Measurements from ENCODE around the gene RASSF6. TPM values are rescaled to one million over a fixed set of nuclear protein-coding genes. Genes with fewer than 3 reads are reported as not detected.

Gene RASSF6
- total RNA-seq, 2 donors from 2014 or later, result 1.2 to 3.9 TPM

DNA sequence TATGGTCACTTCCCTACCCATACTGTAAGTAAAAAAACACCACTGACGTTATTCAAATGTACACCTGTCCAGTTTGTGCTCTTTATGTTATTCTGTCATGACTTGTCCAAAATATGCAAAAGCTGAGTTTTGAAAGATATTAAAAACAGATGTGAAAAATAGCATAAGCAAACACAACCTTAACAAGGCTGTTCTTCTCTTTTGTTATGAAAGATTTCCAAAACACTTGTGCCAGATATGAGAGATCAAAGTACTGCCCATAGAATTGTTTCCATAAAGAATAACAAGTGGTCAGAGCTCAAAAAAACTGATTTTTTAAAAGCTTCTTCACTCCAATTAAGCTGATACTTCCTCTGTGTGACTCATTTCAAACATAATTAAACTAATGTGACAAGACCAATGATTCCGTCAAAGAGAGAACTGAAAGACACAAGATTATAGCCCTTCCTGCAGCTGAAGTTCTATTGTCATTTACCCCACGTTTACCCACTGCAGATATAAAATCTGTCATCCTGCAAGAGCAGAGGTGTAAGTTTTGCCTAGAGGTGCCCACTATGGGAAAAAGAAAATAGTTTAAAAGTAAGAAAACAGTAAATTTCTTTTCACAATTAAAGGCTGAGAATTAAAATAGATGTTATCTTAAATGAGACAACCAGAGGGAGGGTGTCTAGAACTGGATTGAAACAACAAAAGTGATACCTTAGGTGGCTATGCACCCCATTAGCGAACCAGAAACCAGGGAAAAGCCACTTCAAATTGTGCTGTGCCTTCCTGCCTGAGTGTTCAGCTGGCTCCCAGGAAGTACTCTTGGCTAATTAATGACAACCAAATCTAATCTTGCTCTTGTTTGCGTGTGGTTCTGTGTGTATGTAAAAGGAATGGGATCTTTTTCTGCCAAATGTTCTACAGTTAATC, 30.1 kb downstream of the RASSF6 start:
- H3K4me1 ChIP-seq (ENCODE audit: control insufficient read depth, insufficient read depth, low read length), result peaks cover 19% of the 10 kb centered on the region
- Mint-ChIP-seq H3K27ac (peak overlapping the region; percentile 12), H3K4me1 (peaks cover 29% of the 10 kb centered on the region), H3K27me3 (ENCODE audit: insufficient read depth) (no peaks in the 10 kb centered on the region), H3K4me3 (no peak overlapping the region), H3K9me3 (no peaks in the 10 kb centered on the region), H3K36me3 (ENCODE audit: low read depth) (no peaks in the 10 kb centered on the region)
- peak overlapping the region; percentile 67 for H3K4me3 ChIP-seq (ENCODE audit: low read length)
- no peaks in the 10 kb centered on the region for H3K36me3 ChIP-seq (ENCODE audit: control insufficient read depth, insufficient read depth, low read length)
- DNase-seq, result no peak
- H3K27me3 ChIP-seq (ENCODE audit: control insufficient read depth, insufficient read depth, low read length, poor library complexity, severe bottlenecking), result no peaks in the 10 kb centered on the region
- WGBS, 2 experiments (ENCODE audit: insufficient coverage in 1 of 2, insufficient read length in 1 of 2), result 79 to 88% methylated on average over 1 to 5 of the region's 5 CpGs
- H3K9ac ChIP-seq (ENCODE audit: extremely low read depth, low read length, poor library complexity, severe bottlenecking), result no peak overlapping the region
- H3K9me3 ChIP-seq (ENCODE audit: control insufficient read depth, low read length), result no peaks in the 10 kb centered on the region
- TF ChIP-seq, protein P1, sequence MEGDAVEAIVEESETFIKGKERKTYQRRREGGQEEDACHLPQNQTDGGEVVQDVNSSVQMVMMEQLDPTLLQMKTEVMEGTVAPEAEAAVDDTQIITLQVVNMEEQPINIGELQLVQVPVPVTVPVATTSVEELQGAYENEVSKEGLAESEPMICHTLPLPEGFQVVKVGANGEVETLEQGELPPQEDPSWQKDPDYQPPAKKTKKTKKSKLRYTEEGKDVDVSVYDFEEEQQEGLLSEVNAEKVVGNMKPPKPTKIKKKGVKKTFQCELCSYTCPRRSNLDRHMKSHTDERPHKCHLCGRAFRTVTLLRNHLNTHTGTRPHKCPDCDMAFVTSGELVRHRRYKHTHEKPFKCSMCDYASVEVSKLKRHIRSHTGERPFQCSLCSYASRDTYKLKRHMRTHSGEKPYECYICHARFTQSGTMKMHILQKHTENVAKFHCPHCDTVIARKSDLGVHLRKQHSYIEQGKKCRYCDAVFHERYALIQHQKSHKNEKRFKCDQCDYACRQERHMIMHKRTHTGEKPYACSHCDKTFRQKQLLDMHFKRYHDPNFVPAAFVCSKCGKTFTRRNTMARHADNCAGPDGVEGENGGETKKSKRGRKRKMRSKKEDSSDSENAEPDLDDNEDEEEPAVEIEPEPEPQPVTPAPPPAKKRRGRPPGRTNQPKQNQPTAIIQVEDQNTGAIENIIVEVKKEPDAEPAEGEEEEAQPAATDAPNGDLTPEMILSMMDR (conservative IDR thresholded peaks at IDR 0.05), result no peak
- no peak overlapping the region for H3K27ac ChIP-seq (ENCODE audit: low read depth, low read length)

DNA sequence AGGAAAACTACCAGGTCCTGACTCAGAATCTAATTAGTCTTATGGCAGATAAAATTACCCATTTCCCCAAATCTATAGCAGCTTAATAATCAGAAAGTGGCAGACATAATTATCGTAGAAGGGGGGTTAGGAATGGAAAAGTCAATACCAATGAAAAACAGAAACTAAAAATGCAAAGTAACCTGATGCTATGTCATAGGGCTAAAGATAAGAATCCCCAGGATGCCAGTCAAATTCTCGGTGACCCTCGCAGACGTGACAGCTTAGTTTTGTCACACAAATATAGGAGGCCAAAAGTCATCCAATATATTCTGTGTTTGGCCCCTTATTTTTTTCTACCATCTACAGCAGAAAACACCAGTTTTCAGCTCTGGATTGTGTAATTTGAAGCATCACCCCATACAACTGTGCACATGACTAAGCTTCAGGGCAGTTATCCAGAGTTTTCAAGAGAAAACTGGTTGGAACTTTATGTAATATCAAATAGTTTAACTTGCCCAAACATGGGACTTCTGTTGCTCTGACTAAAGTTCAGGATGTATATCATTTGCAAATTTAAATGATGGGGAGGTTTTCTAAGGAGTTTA, 30.9 kb downstream of the RASSF6 start:
- Histone ChIP-seq H3K9me3 (ENCODE audit: control insufficient read depth, low read length) (no peaks in the 10 kb centered on the region), H3K36me3 (ENCODE audit: control insufficient read depth, insufficient read depth, low read length) (no peaks in the 10 kb centered on the region), H3K4me3 (ENCODE audit: low read length) (peak overlapping the region; percentile 67), H3K9ac (ENCODE audit: extremely low read depth, low read length, poor library complexity, severe bottlenecking) (no peak overlapping the region), H3K4me1 (ENCODE audit: control insufficient read depth, insufficient read depth, low read length) (peaks cover 19% of the 10 kb centered on the region), H3K27me3 (ENCODE audit: control insufficient read depth, insufficient read depth, low read length, poor library complexity, severe bottlenecking) (no peaks in the 10 kb centered on the region), H3K27ac (ENCODE audit: low read depth, low read length) (no peak overlapping the region)
- TF ChIP-seq, protein P1 (conservative IDR thresholded peaks at IDR 0.05), result no peak
- no peaks in the 10 kb centered on the region for H3K27me3 Mint-ChIP-seq (ENCODE audit: insufficient read depth)
- peaks cover 32% of the 10 kb centered on the region for H3K4me1 Mint-ChIP-seq
- H3K9me3 Mint-ChIP-seq, result no peaks in the 10 kb centered on the region
- no peaks in the 10 kb centered on the region for H3K36me3 Mint-ChIP-seq (ENCODE audit: low read depth)
- no peak overlapping the region for H3K27ac Mint-ChIP-seq
- WGBS, 2 experiments (ENCODE audit: insufficient coverage in 1 of 2, insufficient read length in 1 of 2), result 60 to 62% methylated on average over 3 to 4 of the region's 4 CpGs
- H3K4me3 Mint-ChIP-seq, result no peak overlapping the region
- DNase-seq, result no peak

DNA sequence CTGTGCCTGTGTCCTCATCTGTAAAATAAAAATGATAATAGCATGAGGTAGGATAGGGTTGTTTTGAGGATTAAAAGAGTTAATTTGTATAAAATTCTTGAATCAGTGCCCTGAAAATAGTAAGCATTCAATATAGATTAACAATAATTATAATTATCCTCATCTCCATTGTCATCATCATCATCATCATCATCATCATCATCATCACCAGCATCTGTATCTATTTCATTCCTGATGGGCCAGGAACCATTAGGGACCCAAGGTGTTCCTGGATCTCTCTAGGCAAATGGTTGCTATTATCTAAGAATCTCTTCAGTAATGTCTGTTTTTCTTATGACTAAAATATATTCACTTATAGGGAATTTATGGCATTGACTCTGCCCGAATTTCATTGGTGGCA, 31.6 kb downstream of the RASSF6 start:
- peaks cover 34% of the 10 kb centered on the region for H3K4me1 Mint-ChIP-seq
- no peaks in the 10 kb centered on the region for H3K27me3 Mint-ChIP-seq (ENCODE audit: insufficient read depth)
- no peaks in the 10 kb centered on the region for H3K9me3 ChIP-seq (ENCODE audit: control insufficient read depth, low read length)
- no peaks in the 10 kb centered on the region for H3K36me3 ChIP-seq (ENCODE audit: control insufficient read depth, insufficient read depth, low read length)
- WGBS, 2 experiments (ENCODE audit: insufficient coverage in 1 of 2, insufficient read length in 1 of 2), result no CpG with 5 or more reads among the region's 1 CpG
- TF ChIP-seq, protein P1 (conservative IDR thresholded peaks at IDR 0.05), result no peak
- H3K4me1 ChIP-seq (ENCODE audit: control insufficient read depth, insufficient read depth, low read length), result peaks cover 19% of the 10 kb centered on the region
- no peak overlapping the region for H3K27ac ChIP-seq (ENCODE audit: low read depth, low read length)
- no peaks in the 10 kb centered on the region for H3K9me3 Mint-ChIP-seq
- H3K27me3 ChIP-seq (ENCODE audit: control insufficient read depth, insufficient read depth, low read length, poor library complexity, severe bottlenecking), result no peaks in the 10 kb centered on the region
- H3K9ac ChIP-seq (ENCODE audit: extremely low read depth, low read length, poor library complexity, severe bottlenecking), result no peak overlapping the region
- H3K27ac Mint-ChIP-seq, result no peak overlapping the region
- H3K36me3 Mint-ChIP-seq (ENCODE audit: low read depth), result no peaks in the 10 kb centered on the region
- no peak overlapping the region for H3K4me3 Mint-ChIP-seq
- H3K4me3 ChIP-seq (ENCODE audit: low read length), result no peak overlapping the region
- DNase-seq, result no peak

All from endodermal cell (in vitro differentiated cells).